GM19099 (cell line): ENCODE data around the gene SAMD4B.

Source experiments
- POLR2A ChIP-seq: IDR thresholded peaks from 3 replicates; pipeline ENCODE4 v1.6.1; 2011; ENCODE audit warnings: low read depth; ENCODE audit not compliant: insufficient read length; ENCODE audit errors: extremely low read depth

Gene SAMD4B, protein sequence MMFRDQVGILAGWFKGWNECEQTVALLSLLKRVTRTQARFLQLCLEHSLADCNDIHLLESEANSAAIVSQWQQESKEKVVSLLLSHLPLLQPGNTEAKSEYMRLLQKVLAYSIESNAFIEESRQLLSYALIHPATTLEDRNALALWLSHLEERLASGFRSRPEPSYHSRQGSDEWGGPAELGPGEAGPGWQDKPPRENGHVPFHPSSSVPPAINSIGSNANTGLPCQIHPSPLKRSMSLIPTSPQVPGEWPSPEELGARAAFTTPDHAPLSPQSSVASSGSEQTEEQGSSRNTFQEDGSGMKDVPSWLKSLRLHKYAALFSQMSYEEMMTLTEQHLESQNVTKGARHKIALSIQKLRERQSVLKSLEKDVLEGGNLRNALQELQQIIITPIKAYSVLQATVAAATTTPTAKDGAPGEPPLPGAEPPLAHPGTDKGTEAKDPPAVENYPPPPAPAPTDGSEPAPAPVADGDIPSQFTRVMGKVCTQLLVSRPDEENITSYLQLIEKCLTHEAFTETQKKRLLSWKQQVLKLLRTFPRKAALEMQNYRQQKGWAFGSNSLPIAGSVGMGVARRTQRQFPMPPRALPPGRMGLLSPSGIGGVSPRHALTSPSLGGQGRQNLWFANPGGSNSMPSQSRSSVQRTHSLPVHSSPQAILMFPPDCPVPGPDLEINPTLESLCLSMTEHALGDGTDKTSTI

DNA sequence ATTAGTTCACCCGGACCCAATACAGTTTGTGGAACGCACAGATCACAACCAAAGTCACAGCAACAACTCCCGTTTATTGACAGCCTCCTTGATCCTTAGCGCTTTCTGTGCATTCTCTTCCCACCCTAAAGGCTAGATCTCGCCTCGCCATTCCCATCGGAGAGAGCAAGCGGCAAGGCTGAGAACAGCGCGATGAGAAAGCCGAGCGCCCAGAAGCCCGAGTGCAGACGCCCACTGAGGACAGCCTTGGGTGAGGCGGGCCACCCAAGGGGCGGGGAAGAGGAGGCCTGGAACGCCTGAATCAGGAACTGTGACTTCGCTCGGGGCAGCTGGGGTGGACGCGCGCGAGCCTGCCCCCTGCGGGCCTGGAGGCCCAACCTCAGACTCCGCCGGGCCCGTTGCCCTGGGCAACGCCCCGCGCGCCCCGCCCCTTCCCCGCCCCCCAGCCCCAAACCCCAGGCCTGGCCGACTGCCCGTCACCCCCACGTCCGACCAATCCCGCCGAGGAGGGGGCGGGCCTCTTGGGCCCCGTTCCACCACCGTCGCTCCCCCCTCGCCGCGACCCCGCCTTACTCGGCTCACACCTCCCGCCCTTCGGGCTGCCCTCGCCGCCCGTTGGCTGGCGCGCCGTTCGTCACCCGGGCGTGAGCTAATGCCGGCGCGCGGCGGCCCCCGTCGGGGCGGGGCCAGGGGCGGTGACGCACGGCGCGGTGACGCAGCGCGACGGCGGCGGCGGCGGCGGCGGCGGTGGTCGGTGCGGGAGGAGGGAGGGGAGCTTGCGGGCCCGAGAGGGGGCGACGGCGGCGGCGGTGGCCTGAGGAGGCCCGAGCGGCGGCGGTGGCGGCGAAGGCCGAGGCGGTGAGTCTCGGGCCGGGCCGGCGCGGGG is at the start of gene SAMD4B:
TSS of gene SAMD4B (plus strand) at position 703 of the 886 bp plus-strand sequence. CDS start 14,473 bp downstream, outside the sequence.
- peak; percentile 97 for TF ChIP-seq POLR2A

DNA sequence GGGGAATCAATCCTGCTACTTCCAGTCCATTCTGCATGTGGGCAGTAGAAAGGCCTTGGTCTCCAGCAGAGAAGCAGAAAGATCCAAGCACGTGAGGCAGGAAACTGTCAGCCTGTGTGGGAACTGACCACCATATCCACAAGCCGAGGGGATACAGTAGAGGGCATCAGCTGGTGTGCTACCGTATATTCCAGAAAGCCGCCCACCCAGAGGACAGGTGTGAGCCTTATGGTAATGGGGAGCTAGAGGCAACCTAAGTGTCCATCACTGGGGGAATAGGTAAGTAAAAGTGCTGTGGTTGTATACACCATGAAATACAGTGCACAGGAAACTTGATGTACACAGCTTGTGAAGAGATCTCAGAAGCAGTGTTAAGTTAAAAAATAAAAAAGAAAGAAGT is 48.8 kb upstream of the SAMD4B start:
- TF ChIP-seq POLR2A: no peak

DNA sequence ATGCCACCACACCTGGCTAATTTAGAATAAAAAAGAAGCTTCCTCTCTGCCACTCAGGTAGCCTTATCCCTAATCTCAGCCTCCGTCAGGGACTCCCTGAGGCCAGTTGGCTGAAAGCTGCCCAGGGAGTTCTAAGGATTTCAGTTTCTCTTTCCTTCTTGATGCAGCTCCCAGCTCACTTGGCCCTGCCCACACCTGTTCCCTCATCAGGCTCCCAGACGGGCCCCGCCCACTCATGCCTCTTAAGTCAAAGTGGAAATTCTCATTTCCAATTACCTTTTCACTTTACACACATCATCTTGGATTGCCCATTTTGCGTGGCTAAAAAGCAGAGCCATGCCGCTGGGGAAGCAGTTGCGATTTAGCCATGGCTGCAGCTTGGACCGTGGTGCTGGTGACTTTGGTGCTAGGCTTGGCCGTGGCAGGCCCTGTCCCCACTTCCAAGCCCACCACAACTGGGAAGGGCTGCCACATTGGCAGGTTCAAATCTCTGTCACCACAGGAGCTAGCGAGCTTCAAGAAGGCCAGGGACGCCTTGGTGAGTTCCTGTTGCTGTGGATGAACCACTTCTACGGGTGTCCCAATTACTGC is 46.1 kb upstream of the SAMD4B start, which contains the start of gene IFNL1:
TSS of gene IFNL1 (plus strand) at position 353 of the 591 bp plus-strand sequence. CDS start at position 368, 15 bp downstream.
- no peak for TF ChIP-seq POLR2A

DNA sequence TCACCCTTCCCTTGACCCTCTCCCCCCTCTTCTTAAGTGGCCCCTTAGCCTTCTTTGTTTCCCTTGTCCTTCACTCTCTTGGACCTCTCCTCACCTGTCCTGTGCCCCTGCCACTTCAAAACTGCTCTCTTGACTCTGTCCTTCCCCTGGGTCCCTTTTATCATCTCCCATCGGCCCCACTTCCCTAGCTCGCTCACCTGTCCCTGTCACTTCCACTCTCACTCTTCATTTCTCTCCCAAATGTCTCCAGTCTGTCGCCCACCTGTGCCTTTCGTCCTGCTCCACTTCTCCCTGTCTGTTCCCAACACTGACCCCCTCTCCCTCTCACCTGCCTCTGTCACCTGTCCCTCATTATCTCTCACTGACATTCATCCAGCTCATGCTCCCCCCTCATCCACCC is 45.3 kb upstream of the SAMD4B start:
- no peak for TF ChIP-seq POLR2A

DNA sequence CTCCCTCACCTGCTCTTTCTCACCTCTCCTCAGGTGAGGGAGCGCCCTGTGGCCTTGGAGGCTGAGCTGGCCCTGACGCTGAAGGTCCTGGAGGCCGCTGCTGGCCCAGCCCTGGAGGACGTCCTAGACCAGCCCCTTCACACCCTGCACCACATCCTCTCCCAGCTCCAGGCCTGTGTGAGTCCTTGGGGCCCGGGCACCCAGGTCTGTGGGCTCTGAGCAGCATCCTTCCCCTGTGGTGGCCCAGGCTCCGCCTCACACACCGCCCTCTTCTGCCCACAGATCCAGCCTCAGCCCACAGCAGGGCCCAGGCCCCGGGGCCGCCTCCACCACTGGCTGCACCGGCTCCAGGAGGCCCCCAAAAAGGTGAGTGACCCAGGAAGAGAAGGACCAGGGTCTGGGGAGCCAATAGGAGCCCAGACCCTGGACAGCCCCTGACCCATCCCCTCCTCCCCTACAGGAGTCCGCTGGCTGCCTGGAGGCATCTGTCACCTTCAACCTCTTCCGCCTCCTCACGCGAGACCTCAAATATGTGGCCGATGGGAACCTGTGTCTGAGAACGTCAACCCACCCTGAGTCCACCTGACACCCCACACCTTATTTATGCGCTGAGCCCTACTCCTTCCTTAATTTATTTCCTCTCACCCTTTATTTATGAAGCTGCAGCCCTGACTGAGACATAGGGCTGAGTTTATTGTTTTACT is 44.1 kb upstream of the SAMD4B start:
- TF ChIP-seq POLR2A: no peak

DNA sequence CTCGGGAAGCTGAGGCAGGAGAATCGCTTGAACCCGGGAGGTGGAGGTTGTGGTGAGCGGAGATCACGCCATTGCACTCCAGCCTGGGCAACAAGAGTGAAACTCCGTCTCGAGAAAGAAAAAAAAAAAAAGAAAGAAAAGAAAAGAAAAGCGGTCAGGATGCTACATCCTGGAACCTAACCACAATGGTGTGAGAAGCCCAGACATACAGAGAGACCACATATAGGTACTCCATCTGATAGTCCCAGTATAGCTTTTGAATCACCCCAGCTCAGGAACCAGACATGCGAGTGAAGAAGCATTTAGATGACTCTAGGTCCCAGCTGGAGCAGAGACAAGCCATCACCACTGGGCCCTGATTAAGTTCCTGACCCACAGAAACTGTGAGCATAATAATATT is 42.8 kb upstream of the SAMD4B start:
- TF ChIP-seq POLR2A: no peak

DNA sequence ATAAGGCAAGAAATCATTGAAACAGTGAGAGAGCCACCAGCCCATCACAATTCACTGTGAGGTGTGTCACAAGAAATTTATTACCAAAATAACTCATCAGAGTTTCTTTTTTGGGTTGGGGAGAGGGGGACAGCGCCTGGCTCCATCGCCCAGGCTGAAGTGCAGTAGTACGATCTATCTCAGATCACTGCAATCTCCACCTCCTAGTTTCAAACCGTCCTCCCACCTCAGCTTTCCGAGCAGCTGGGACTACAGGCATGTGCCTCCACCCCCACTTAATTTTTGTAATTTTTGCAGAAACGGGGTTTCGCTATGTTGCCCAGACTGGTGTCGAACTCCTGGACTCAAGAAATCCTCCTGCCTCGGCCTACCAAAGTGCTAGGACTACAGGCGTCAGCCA is 42.4 kb upstream of the SAMD4B start:
- no peak for TF ChIP-seq POLR2A

DNA sequence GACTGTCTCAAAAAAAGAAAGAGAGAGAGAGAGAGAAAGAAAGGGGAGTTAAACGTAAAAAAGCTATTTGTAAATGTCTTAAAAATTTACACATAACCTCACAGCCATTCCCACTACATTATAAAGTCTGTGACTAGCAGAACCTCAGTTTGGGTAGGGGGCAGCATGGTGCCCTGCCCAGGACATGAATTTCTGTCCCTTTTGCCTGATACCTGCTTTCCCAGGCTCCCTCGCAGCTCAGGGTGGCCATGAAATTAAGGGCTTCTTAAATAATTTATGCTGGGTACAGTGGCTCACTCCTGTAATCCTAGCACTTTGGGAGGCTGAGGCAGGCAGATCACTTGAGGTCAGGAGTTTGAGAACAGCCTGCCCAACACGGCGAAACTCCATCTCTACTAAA is 41.2 kb upstream of the SAMD4B start:
- no peak for TF ChIP-seq POLR2A

DNA sequence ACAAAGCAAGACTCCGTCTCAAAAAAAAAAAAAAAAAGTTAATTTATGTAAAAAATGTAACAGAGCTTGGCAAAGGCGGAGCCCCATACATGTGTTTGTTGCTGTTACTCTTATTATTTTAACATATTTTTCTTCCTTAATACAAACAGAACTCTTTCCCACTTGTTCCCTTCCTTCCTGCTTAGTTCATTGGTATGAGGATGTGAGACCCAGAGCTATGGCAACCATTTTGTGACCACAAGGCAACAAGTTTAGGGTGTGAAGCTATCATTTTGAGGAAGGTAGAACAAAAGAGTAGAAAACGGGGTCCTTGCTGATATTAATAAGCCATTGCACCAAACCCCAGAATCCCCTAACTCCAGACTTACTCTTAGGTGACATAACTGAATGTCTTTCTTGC is 40.7 kb upstream of the SAMD4B start:
- no peak for TF ChIP-seq POLR2A

DNA sequence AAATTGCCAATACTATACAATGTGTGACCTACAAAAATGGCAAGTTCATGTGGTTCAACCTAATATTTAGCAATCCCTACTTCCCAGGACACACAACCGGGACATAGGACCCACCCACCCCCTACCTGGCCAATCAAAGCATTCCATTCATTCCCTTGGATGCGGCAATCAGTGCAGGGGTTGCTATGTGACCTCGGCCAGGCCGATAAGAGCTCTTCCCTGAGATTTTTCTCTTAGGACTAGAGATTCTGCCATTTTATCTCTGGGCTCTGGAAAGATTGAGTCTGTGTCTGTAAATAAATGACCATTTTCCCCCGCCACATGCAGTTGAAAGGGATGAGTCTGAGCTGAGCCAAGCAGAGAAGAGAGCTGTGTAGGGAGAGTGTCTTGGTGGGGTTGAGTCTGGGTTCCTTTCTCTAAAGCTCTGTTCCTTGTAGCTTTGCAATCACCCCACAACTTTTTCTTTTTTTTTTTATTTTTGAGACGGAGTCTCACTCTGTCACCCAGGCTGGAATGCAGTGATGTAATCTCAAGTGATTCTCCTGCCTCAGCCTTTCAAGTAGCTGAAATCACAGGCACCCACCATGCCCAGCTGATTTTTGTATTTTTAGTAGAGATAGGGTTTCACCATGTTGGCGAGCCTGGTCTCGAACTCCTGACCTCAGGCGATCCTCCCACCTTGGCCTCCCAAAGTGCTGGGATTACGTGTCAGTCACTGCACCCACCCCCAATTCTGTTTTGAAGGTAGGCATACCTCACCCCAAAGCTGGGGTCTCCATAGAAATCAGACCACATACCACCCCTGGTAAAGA is 38.6 kb upstream of the SAMD4B start:
- no peak for TF ChIP-seq POLR2A

DNA sequence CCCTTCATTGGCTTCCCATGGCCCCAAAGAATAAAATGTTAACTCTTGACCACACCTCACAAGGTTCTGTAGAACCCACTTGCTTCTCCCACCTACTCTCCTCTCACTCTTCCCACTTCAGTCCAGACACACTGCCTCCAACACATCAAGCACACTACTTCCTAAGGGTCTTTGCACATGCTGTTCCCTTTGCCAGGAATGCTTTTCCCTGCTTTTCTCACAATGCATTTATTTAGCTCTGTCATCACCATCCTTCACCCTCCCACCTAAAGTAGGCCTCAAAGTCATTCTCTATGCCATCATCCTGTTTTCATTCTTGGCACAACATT is 38.1 kb upstream of the SAMD4B start:
- no peak for TF ChIP-seq POLR2A

DNA sequence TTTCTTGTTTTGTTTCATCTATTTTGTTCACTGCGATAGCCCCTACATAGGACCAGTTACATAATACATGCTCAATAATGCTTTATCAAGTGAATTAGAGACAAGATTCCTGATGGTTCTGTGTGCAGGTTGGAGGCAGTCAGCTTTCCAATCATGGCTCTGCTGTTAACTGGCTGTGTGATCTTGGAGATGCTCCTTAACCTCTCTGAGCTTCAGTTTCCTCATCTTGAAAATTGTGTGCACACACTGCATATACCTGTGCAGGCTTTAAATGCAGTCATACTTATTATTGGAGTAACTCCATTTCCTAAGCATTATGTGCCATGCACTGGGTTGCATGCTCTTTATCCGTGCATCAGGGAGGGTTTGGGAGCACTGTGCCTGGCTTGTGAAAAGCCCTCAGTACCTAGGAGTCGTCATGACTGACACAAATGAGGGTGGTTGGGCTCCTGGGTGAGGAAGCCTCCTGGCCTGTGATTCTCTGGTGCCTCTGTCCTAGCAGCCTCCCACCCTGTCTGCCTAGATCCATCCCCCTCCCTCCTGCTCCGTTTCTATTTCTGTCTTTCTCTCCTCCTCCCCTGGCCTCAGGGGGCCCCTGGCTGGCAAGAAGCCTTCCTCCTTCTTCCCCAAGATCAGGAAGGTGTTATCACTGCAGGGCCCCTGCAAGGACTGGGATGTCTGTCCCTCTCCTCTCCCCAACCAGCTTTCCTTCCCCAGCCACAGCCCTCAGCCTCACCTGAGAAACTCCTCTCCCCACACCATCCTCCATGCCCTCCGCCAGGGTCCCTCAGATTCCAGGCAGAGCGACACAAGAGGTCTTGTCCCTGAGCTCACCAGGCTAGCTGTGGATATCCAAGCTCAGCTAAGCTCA is 37.3 kb upstream of the SAMD4B start:
- no peak for TF ChIP-seq POLR2A

DNA sequence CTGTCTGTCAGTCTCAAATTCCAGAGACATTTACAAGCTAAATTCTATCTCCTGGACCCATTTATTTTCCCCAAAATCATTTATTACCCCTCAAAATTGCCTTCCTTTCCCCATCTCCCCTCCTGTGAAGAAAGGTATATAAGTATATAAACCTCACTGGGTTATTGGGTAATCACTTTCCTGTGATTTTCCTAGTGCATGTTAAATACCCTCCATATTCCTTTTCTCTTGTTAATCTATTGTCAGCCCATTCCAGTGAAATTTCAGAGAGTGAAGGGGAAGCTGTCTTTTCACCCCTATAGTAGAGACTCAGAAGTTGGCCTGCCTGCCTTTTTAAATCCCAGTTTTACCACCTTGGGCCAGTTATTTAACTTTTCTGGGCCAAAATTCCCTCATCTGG is 36.1 kb upstream of the SAMD4B start:
- TF ChIP-seq POLR2A: no peak
